Measurements from ENCODE around the gene IGFBP6. TPM values are rescaled to one million over a fixed set of nuclear protein-coding genes. Genes with fewer than 3 reads are reported as not detected.

IGFBP6 gene
- total RNA-seq, 3 donors from 2014 or later (not counting 1 experiment from before 2014, with no cell fraction given) = 0.61 TPM; not detected in 2

- TF ChIP-seq CTCF (IDR thresholded peaks at IDR 0.05) = no peak
- no peaks in the 10 kb centered on the region for H3K4me1 Mint-ChIP-seq
- Histone ChIP-seq H3K4me1 (ENCODE audit: control insufficient read depth, insufficient read depth, low read length) (no peaks in the 10 kb centered on the region), H3K27me3 (ENCODE audit: control insufficient read depth, insufficient read depth, low read length) (no peaks in the 10 kb centered on the region), H3K9me3 (ENCODE audit: control insufficient read depth, insufficient read depth, low read length) (no peaks in the 10 kb centered on the region), H3K4me3 (ENCODE audit: low read length) (no peak overlapping the region), H3K36me3 (ENCODE audit: control insufficient read depth, insufficient read depth, low read length) (no peaks in the 10 kb centered on the region), H3K27ac (ENCODE audit: low read length) (no peak overlapping the region)
- intact Hi-C loops (cut with micrococcal nuclease) = no loop called here
- H3K27me3 Mint-ChIP-seq (ENCODE audit: low read depth in 2 of 2) = no peaks in the 10 kb centered on the region
- DNase-seq (no peak), ATAC-seq (no peak)
- WGBS (ENCODE audit: insufficient coverage) = no CpG with 5 or more reads among the region's 5 CpGs
- no peak overlapping the region for H3K27ac Mint-ChIP-seq
- H3K9me3 Mint-ChIP-seq = no peaks in the 10 kb centered on the region
- no peaks in the 10 kb centered on the region for H3K36me3 Mint-ChIP-seq
- H3K4me3 Mint-ChIP-seq = no peak overlapping the region
Observed at GRCh38 chr12:53147181-53147580, 49.7 kb downstream of the IGFBP6 start.

GRCh38 chr12:53147653-53148052 lies 50.2 kb downstream of the IGFBP6 start:
- H3K36me3 Mint-ChIP-seq = no peaks in the 10 kb centered on the region
- Histone ChIP-seq H3K27ac (ENCODE audit: low read length) (no peak overlapping the region), H3K9me3 (ENCODE audit: control insufficient read depth, insufficient read depth, low read length) (no peaks in the 10 kb centered on the region), H3K36me3 (ENCODE audit: control insufficient read depth, insufficient read depth, low read length) (no peaks in the 10 kb centered on the region), H3K27me3 (ENCODE audit: control insufficient read depth, insufficient read depth, low read length) (no peaks in the 10 kb centered on the region), H3K4me3 (ENCODE audit: low read length) (no peak overlapping the region), H3K4me1 (ENCODE audit: control insufficient read depth, insufficient read depth, low read length) (no peaks in the 10 kb centered on the region)
- no peaks in the 10 kb centered on the region for H3K9me3 Mint-ChIP-seq
- H3K27ac Mint-ChIP-seq = no peak overlapping the region
- H3K27me3 Mint-ChIP-seq (ENCODE audit: low read depth in 2 of 2) = no peaks in the 10 kb centered on the region
- WGBS (ENCODE audit: insufficient coverage) = no CpG with 5 or more reads among the region's 15 CpGs
- ATAC-seq (peak in 1 of 3 donors; percentile 30), DNase-seq (no peak)
- no peak for TF ChIP-seq CTCF (IDR thresholded peaks at IDR 0.05)
- H3K4me3 Mint-ChIP-seq = no peak overlapping the region
- H3K4me1 Mint-ChIP-seq = no peaks in the 10 kb centered on the region
- intact Hi-C loops (cut with micrococcal nuclease) = no loop called here

GRCh38 chr12:53151039-53151438 lies 53.6 kb downstream of the IGFBP6 start:
- intact Hi-C loops (cut with micrococcal nuclease) = no loop called here
- no peak for TF ChIP-seq CTCF (IDR thresholded peaks at IDR 0.05)
- no peak for ATAC-seq
- H3K4me1 ChIP-seq (ENCODE audit: control insufficient read depth, insufficient read depth, low read length) = no peaks in the 10 kb centered on the region
- H3K36me3 ChIP-seq (ENCODE audit: control insufficient read depth, insufficient read depth, low read length) = no peaks in the 10 kb centered on the region
- no peaks in the 10 kb centered on the region for H3K4me1 Mint-ChIP-seq
- DNase-seq = no peak
- H3K4me3 Mint-ChIP-seq = no peak overlapping the region
- no peaks in the 10 kb centered on the region for H3K27me3 Mint-ChIP-seq (ENCODE audit: low read depth in 2 of 2)
- H3K9me3 Mint-ChIP-seq = no peaks in the 10 kb centered on the region
- no peak overlapping the region for H3K27ac Mint-ChIP-seq
- no peak overlapping the region for H3K4me3 ChIP-seq (ENCODE audit: low read length)
- no peaks in the 10 kb centered on the region for H3K27me3 ChIP-seq (ENCODE audit: control insufficient read depth, insufficient read depth, low read length)
- 96% methylated on average over 3 of the region's 6 CpGs for WGBS (ENCODE audit: insufficient coverage)
- no peaks in the 10 kb centered on the region for H3K36me3 Mint-ChIP-seq
- no peaks in the 10 kb centered on the region for H3K9me3 ChIP-seq (ENCODE audit: control insufficient read depth, insufficient read depth, low read length)
- no peak overlapping the region for H3K27ac ChIP-seq (ENCODE audit: low read length)

Other genes with a start within 250 kb of the IGFBP6 start
- gene KRT78, start 248.7 kb upstream of the IGFBP6 start, total RNA-seq = not detected
- under 1 TPM in 2 of 3 donors, not detected in 1; 0.24 to 0.25 TPM for gene KRT8, start 192.6 kb upstream of the IGFBP6 start, total RNA-seq
- 1 to 10 TPM in 1 of 3 donors, under 1 TPM in 1, not detected in 1; 0.24 to 2.5 TPM for gene KRT18, start 148.5 kb upstream of the IGFBP6 start, total RNA-seq
- 100 to 1,000 TPM; 505 to 537 (median 518) TPM for gene EIF4B, start 91.2 kb upstream of the IGFBP6 start, total RNA-seq
- 1 to 10 TPM in 2 of 3 donors, under 1 TPM in 1; 0.95 to 1.8 (median 1.0) TPM for gene TNS2, start 47.6 kb upstream of the IGFBP6 start, total RNA-seq
- gene SPRYD3, start 18.3 kb upstream of the IGFBP6 start, total RNA-seq = 10 to 100 TPM; 32.6 to 48.0 (median 42.6) TPM
- gene SOAT2, start 5.8 kb downstream of the IGFBP6 start, total RNA-seq = not detected
- gene ZNF740, start 83.1 kb downstream of the IGFBP6 start, total RNA-seq = 10 to 100 TPM; 37.1 to 65.9 (median 45.3) TPM
- gene CSAD, start 83.3 kb downstream of the IGFBP6 start, total RNA-seq = 10 to 100 TPM; 50.8 to 54.4 (median 53.0) TPM
- gene ITGB7, start 109.6 kb downstream of the IGFBP6 start, total RNA-seq = 100 to 1,000 TPM; 329 to 441 (median 439) TPM
- 10 to 100 TPM; 24.0 to 30.6 (median 27.5) TPM for gene RARG, start 134.5 kb downstream of the IGFBP6 start, total RNA-seq
- gene ESPL1, start 170.6 kb downstream of the IGFBP6 start, total RNA-seq = 1 to 10 TPM; 1.9 to 5.8 (median 3.1) TPM
- 100 to 1,000 TPM; 365 to 450 (median 439) TPM for gene PFDN5, start 197.9 kb downstream of the IGFBP6 start, total RNA-seq
- 10 to 100 TPM; 22.8 to 30.6 (median 28.1) TPM for gene MYG1, start 202.0 kb downstream of the IGFBP6 start, total RNA-seq
- 10 to 100 TPM; 34.3 to 50.4 (median 45.0) TPM for gene AAAS, start 223.9 kb downstream of the IGFBP6 start, total RNA-seq
- under 1 TPM in 1 of 3 donors, not detected in 2; 0.07 TPM for gene SP7, start 238.7 kb downstream of the IGFBP6 start, total RNA-seq